Measurements from ENCODE around the gene A2ML1.
A peak's percentile ranks its signal among the peaks of the same experiment; 100 is the strongest.
"Not testable (repeated sequence)": the region's sequence is repeated elsewhere in the genome, so short reads cannot be mapped to it uniquely, and the experiment has no call there.

The A2ML1 gene

DNA sequence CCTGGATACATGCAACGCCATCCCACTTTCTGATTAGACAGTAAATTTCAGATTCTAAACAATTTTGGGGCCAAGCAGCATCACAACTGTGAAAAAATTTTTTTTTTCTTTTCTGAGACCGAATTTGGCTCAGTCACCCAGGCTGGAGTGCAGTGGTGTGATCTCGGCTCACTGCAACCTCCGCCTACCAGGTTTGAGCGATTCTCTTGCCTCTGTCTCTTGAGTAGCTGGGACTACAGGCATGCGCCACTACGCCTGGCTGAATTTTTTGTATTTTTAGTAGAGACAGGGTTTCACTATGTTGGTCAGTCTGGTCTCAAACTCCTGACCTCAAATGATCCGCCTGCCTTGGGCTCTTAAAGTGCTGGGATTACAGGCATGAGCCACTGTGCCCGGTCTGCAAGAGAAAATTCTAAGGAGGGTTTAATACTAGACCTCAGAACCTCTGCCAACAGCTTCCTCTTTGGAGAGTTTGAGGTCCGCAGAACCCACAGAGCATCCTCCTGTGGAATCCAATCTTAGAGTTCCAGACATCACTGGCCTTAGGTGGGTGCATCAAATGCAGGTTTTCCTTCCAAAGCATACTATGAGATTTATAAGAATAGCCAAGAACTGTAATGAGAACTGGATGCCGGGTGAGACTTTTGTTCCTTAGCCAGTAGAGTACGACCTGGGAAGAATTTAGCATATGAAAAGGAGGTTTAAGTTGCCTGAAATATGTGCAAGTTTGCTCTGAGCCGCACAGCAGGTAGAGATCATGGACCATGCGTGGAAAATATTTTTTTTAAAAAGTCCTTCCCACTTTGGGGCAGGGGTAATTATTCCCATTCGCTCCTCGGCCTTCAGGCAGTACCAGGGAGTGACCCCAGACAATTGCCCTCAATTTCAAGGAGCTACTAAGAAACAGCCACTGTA lies 84.1 kb downstream of the A2ML1 start:
- DNase-seq (ENCODE audit: low read depth), result no peak

- DNase-seq (ENCODE audit: low read depth), result no peak
These were observed 85.1 kb downstream of the A2ML1 start for GRCh38 chr12:8907513-8907912.

DNA sequence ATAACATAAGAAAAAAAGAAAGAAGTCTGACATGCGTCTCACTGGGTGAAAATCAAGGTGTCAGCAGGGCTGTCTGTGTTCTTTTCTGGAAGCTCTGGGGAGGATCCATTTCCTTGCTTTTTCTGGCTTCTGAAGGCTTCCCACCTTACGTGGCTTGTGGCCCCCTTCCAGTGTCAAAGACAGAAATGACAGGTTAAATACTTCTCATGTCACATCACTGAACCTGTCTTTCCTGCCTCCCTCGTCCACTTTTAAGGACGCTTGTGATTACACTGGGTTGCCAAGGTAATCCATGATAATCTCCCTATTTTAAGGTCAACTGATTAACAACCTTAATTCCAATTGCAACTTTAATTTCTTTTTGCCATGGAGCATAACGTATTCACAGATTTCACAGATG lies 87.3 kb downstream of the A2ML1 start:
- no peak for DNase-seq (ENCODE audit: low read depth)

GRCh38 chr12:8911606-8912268 lies 89.3 kb downstream of the A2ML1 start:
- DNase-seq (ENCODE audit: low read depth), result no peak

DNA sequence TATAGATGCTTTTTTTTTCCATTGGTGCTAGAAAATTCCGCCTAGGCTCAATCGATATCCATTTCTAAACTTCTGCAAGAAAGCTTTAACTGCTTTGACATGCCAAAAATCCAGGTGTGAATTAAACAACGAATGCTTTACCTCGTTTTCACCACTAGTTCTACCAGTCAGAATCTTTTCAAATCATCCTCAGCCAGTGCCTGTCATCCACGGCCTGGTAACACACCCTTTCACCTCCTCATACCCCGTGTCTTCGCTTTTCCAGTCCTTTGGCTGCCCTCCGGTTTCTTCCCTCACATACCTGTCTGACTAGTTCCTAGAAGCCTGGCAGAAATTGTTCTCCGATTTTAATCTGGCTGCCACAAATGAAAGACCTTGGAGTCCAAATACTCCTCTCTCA lies 90.5 kb downstream of the A2ML1 start:
- DNase-seq (ENCODE audit: low read depth), result no peak

DNA sequence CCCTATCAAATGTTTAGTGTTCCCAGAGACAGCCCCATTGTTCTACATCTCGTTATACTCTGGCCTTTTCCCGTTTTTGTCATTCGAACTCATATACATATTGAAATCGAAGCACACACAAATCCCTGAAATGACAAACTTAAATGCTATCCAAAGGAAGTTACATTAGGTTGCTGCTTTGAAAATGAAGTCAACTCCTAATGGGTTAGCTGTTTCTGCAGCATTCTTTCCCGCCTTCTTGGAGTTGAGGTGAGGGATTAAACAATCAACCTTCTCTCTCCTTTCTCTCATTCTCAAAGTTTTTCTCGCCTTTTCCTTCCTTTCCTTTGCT lies 91.2 kb downstream of the A2ML1 start:
- DNase-seq (ENCODE audit: low read depth), result no peak

GRCh38 chr12:8914033-8914715 lies 91.8 kb downstream of the A2ML1 start, which contains the start of gene PHC1:
PHC1 (plus strand) TSS chr12:8914509; CDS start chr12:8917678, 3,169 bp downstream.
- peak; percentile 24 for DNase-seq (ENCODE audit: low read depth)

- no peak for DNase-seq (ENCODE audit: low read depth)
These were observed 92.5 kb downstream of the A2ML1 start for GRCh38 chr12:8914716-8915526.

DNA sequence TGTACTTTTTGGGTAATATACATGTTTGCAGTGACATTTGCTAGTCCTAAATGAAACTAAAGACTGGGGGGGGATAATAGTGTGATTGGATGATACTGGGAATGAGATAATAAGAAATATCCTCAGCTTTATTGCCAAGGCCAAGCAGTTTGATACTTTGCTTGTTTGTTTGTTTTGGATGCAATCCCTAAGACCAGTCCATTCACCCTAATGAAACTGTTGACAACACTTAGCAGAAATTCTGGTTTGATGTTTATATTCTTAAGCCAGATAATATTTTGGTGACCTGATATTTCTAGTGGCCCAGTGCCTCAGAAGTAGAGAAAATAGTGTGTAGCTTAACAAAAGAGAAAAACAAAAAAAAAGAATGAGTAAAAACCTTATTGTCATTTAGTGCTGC lies 93.7 kb downstream of the A2ML1 start:
- DNase-seq (ENCODE audit: low read depth), result no peak

- no peak for DNase-seq (ENCODE audit: low read depth)
These were observed 94.6 kb downstream of the A2ML1 start for GRCh38 chr12:8917031-8917430.

DNA sequence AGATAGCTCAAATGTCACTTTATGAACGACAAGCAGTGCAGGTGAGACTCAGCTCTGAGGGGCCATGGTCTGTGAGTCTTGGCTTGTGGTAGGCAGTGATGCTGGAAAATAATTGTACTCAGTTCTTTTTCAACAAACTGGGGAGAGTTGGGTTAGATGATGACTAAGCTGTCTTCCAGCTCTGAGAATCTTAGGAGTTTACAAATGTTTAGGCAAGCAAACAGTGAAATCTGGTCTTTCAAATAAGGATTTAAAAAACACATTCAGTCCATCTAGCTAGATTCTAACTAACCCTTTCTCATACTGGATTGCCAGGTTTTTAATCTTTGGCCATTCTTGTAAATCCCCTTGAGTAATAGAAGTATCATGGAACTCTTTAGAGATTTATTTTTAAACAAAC lies 95.3 kb downstream of the A2ML1 start:
- DNase-seq (ENCODE audit: low read depth), result no peak

- not testable (repeated sequence) for DNase-seq (ENCODE audit: low read depth)
These were observed 97.2 kb downstream of the A2ML1 start for GRCh38 chr12:8919643-8920042.

DNA sequence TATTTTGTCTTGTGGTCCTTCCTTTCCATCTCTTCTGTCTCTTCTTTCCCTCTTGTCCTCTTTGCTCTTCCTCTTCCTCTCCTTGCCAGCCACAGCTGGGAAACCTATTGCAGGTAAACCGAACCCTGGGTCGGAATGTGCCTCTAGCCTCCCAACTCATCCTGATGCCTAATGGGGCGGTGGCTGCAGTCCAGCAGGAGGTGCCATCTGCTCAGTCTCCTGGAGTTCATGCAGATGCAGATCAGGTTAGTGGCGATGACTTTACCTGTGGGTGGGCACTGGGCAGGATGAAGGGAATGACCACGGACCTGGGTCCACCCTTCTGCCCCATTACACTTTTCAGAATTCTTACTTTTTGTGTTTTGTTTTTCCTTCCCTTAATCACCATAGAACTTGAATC lies 100.1 kb downstream of the A2ML1 start:
- DNase-seq (ENCODE audit: low read depth), result no peak

Measured in non-pigmented ciliary epithelial cell (primary cell).